A549 (cell line): ENCODE results near the gene SLC9A3. TPM values are rescaled to one million over a fixed set of nuclear protein-coding genes. Genes with fewer than 3 reads are reported as not detected.

Source experiments
- ATAC-seq, 2 experiments: fragments of 200-7000 bp in 1 of 2; fragments of >200 bp in 1 of 2; cut with Nextera tagmentation in 1 of 2; cut with Tn5 transposase in 1 of 2; 3 replicates each; pipeline versions ENCODE4 v1.8.0 to v1.9.1; 2018 to 2020; ENCODE audit warnings: mild to moderate bottlenecking in 1 of 2, moderate library complexity in 1 of 2
- CTCF ChIA-PET: fragments of 300-600 bp; sonication (Branson Sonifier 250); formaldehyde crosslinking; extraction: SDS; loops from one replicate; lab custom pipeline; 2021; ENCODE audit warnings: antibody characterized with exemption, inconsistent platforms; lab: Yijun Ruan, JAX
- POLR2A ChIA-PET: fragments of 350-600 bp; formaldehyde crosslinking; extraction: SDS; loops from one replicate; lab custom pipeline; 2021; ENCODE audit warnings: antibody characterized with exemption, inconsistent platforms; lab: Yijun Ruan, JAX
- DNase-seq, 2 experiments: peaks; one replicate each; pipeline versions ENCODE4 v3.0.0 to v3.0.0-alpha.2; 2011 to 2016; ENCODE audit warnings: low read depth in 1 of 2, low spot score in 1 of 2
- FAIRE-seq: peaks from 2 replicates; lab custom pipeline; 2011; peaks lifted over from hg19 to GRCh38; lab: Jason Lieb, UNC
- H3K27ac ChIP-seq, 2 experiments: fragments of >200 bp; sonication (Bioruptor Twin); formaldehyde crosslinking; 3 replicates each; pipeline ENCODE4 v1.5.1; 2016 to 2017
- H3K4me1 ChIP-seq: fragments of >200 bp; sonication (Bioruptor Twin); formaldehyde crosslinking; 3 replicates; pipeline ENCODE4 v1.6.1; 2016
- H3K4me2 ChIP-seq: fragments of >200 bp; sonication (Bioruptor Twin); formaldehyde crosslinking; 3 replicates; pipeline ENCODE4 v1.6.1; 2016
- H3K4me3 ChIP-seq: fragments of >200 bp; sonication (Bioruptor Twin); formaldehyde crosslinking; 3 replicates; pipeline ENCODE4 v1.5.1; 2016
- H3K9me3 ChIP-seq: fragments of >200 bp; sonication (Bioruptor Twin); formaldehyde crosslinking; 3 replicates; pipeline ENCODE4 v1.6.1; 2016
- CEBPB ChIP-seq, 2 experiments: fragments of >200 bp in 1 of 2; sonication (Bioruptor Twin) in 1 of 2; formaldehyde crosslinking in 1 of 2; IDR thresholded peaks; 2 replicates each; pipeline ENCODE4 v1.6.1; 2012 to 2016
- CHD2 ChIP-seq: fragments of 150-350 bp; IDR thresholded peaks from 2 replicates; pipeline ENCODE4 v1.6.1; 2014; ENCODE audit warnings: low read length; ENCODE audit not compliant: partially characterized antibody
- CHD4 ChIP-seq: fragments of 200-600 bp; sonication (generic); IDR thresholded peaks from 2 replicates; pipeline ENCODE4 v1.6.1; 2016; ENCODE audit warnings: antibody characterized with exemption, mild to moderate bottlenecking, borderline replicate concordance
- GATA3 ChIP-seq: IDR thresholded peaks from 2 replicates; pipeline ENCODE4 v1.6.1; 2012; ENCODE audit warnings: borderline replicate concordance
- HDAC2 ChIP-seq: fragments of 200-600 bp; sonication (generic); IDR thresholded peaks from 2 replicates; pipeline ENCODE4 v1.6.1; 2016
- KDM5A ChIP-seq: fragments of 200-600 bp; sonication (generic); IDR thresholded peaks from 2 replicates; pipeline ENCODE4 v1.6.1; 2016; ENCODE audit warnings: antibody characterized with exemption, mild to moderate bottlenecking
- MAFK ChIP-seq: fragments of 450-650 bp; IDR thresholded peaks from 2 replicates; pipeline ENCODE4 v1.6.1; 2014; ENCODE audit not compliant: partially characterized antibody
- NR3C1 ChIP-seq: fragments of >200 bp; sonication (Bioruptor Twin); formaldehyde crosslinking; IDR thresholded peaks from 3 replicates; pipeline ENCODE4 v1.6.1; 2017
- PHF8 ChIP-seq: fragments of 200-600 bp; sonication (generic); IDR thresholded peaks from 2 replicates; pipeline ENCODE4 v1.6.1; 2016; ENCODE audit warnings: low read depth, mild to moderate bottlenecking, antibody characterized with exemption, moderate library complexity, borderline replicate concordance
- POLR2AphosphoS2 ChIP-seq: conservative IDR thresholded peaks from 2 replicates; pipeline ENCODE4 v1.6.1; 2012; ENCODE audit warnings: low read length, improper control_type of control experiment, inconsistent platforms
- RARB ChIP-seq: fragments of 250-450 bp; sonication (Bioruptor Pico); IDR thresholded peaks from 2 replicates; pipeline ENCODE4 v1.8.0; 2021; ENCODE audit warnings: mild to moderate bottlenecking, moderate library complexity
- RFX5 ChIP-seq: fragments of 450-650 bp; IDR thresholded peaks from 2 replicates; pipeline ENCODE4 v1.7.1; 2014; ENCODE audit warnings: antibody characterized with exemption, mild to moderate bottlenecking, moderate library complexity
- TP53 ChIP-seq: fragments of 250-450 bp; sonication (Bioruptor Pico); IDR thresholded peaks from 2 replicates; pipeline ENCODE4 v1.5.0; 2021; ENCODE audit warnings: mild to moderate bottlenecking, moderate library complexity
- ZC3H11A ChIP-seq: fragments of 450-650 bp; IDR thresholded peaks from 2 replicates; pipeline ENCODE4 v1.6.1; 2014; ENCODE audit warnings: antibody characterized with exemption, mild to moderate bottlenecking
- WGBS: methylation state at CpG from one replicate; pipeline ENCODE4 v1.1.6; 2017; ENCODE audit errors: missing lambda C conversion rate; 5-methylcytosine and 5-hydroxymethylcytosine counted together
- polyA plus RNA-seq, 4 experiments: library from polyadenylated mRNA; depleted of rRNA in 3 of 4; stranded (reverse); fragments of >200 nt; fragmentation: RNase III in 1 of 4; extraction: RNeasy Plus Mini Kit Qiagen cat#74134 plus additional on column Dnase treatment in 1 of 4; gene quantifications; 2 replicates in 3 of 4; 3 replicates in 1 of 4; pipeline ENCODE4 v1.2.3, GENCODE V29; 2011 to 2017
- TF ChIP-seq, protein P1 (sequence below): fragments of 250-450 bp; sonication (Bioruptor Pico); IDR thresholded peaks from 2 replicates; pipeline ENCODE4 v1.5.0; 2021; ENCODE audit warnings: mild to moderate bottlenecking, moderate library complexity, borderline replicate concordance
- TF ChIP-seq, protein P2 (sequence below): fragments of >200 bp; sonication (Bioruptor Twin); formaldehyde crosslinking; IDR thresholded peaks from 2 replicates; pipeline ENCODE4 v1.6.1; 2016
- TF ChIP-seq, protein P3 (sequence below): fragments of >200 bp; sonication (Bioruptor Twin); formaldehyde crosslinking; IDR thresholded peaks from 3 replicates; pipeline ENCODE4 v1.6.1; 2016
- TF ChIP-seq, protein P4 (sequence below): fragments of 200-600 bp; sonication (generic); IDR thresholded peaks from 2 replicates; pipeline ENCODE4 v1.6.1; 2016; ENCODE audit warnings: antibody characterized with exemption, mild to moderate bottlenecking, moderate library complexity

The SLC9A3 gene
- polyA plus RNA-seq, 2 of the 4 experiments (the other 2 are of a cell fraction): 1.3 TPM

DNA sequence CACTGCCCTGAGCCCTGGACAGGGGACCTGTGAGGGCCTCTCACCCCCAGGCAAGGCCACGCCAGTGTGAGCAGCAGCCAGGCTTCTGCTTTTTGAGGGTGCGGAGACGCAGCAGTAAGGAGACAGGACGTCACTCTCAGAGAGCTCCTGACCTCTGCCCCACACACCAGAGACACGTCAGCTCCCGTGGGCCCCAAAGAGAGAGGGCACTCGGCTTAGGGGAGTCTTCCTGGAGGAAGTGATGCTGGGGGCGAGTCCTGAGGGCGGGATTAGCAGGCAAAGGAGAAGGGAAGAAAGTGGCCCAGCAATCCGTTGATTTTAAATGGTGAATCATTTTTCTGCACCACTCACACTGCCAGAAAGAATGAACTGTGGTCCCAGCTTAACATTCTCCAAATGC lies 24.0 kb upstream of the SLC9A3 start:
- no peak for FAIRE-seq
- no peak overlapping the region for H3K27ac ChIP-seq
- ChIA-PET POLR2A (no interaction called here), CTCF (interaction anchor here (0.6 to 1.3 kb wide), 3 partner anchors 9 to 28 kb away, joined by 3 read pairs; no protein-coding TSS in a partner anchor)
- WGBS: 8% methylated on average over 6 of the region's 10 CpGs
- peak; percentile 12 to 22; a peak in 2 of 6 replicates for ATAC-seq
- H3K4me1 ChIP-seq: no peaks in the 10 kb centered on the region
- DNase-seq: no peak
- H3K4me2 ChIP-seq: no peak overlapping the region
- no peak overlapping the region for H3K4me3 ChIP-seq
- TF ChIP-seq, protein P1, sequence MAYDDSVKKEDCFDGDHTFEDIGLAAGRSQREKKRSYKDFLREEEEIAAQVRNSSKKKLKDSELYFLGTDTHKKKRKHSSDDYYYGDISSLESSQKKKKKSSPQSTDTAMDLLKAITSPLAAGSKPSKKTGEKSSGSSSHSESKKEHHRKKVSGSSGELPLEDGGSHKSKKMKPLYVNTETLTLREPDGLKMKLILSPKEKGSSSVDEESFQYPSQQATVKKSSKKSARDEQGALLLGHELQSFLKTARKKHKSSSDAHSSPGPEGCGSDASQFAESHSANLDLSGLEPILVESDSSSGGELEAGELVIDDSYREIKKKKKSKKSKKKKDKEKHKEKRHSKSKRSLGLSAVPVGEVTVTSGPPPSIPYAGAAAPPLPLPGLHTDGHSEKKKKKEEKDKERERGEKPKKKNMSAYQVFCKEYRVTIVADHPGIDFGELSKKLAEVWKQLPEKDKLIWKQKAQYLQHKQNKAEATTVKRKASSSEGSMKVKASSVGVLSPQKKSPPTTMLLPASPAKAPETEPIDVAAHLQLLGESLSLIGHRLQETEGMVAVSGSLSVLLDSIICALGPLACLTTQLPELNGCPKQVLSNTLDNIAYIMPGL (CRISPR knock-in tag): no peak
- no peak for TF ChIP-seq ZC3H11A
- TF ChIP-seq HDAC2: no peak
- H3K9me3 ChIP-seq: peaks cover 3% of the 10 kb centered on the region; the same call in 1 of the 3 replicates

DNA sequence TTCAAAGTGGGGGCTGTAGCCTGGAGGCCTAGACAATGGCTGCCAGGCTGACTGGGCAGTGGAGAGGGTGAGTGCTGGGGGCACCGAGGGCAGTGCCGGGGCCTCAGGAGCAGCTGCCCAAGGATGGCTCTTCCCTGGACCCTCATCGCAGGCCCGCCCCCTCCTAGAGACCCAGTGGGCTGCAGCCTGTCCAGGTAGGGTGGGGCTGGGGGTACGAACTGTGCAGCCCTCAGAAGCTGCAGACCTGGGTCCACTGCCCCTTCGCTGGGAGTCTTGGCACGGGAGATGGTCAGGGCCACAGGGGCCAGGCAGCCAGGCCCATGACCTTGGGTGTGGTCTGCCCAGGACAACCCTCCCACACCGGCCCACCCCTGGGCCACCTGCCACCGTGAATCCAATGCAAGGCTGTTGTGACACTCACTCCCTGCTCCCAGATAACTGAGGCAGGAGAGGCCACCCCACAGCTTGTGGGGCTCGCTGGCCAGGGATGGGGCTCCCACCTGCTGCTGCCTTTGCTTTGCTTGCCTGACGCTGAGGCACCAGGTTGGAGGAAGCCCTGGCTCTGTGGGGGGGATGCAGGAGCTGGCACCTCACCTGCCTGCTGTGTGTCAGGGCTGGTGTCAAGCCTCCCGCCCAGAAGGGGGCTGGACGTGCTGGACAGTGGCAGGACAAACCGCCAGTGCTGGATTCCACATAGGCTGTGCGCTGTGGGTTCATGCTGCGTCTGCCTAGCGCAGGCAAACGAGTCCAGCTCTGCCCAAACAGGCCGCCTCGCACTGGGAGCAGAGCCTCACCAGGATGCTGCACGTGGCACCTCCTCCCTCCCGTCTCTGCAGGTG lies 23.1 kb upstream of the SLC9A3 start:
- Histone ChIP-seq H3K27ac (no peak overlapping the region), H3K9me3 (peaks cover 3% of the 10 kb centered on the region; the same call in 1 of the 3 replicates), H3K4me1 (no peaks in the 10 kb centered on the region), H3K4me3 (no peak overlapping the region), H3K4me2 (no peak overlapping the region)
- DNase-seq (no peak), FAIRE-seq (no peak), ATAC-seq (peak in 1 of 2 experiments; percentile 4; a peak in 1 of 6 replicates)
- ChIA-PET POLR2A (no interaction called here), CTCF (interaction anchor here (0.6 to 1.3 kb wide), 4 partner anchors 8 to 101 kb away, joined by 3 to 4 read pairs (median 3); no protein-coding TSS in a partner anchor)
- TF ChIP-seq RARB (CRISPR knock-in tag): no peak
- TF ChIP-seq, protein P2, sequence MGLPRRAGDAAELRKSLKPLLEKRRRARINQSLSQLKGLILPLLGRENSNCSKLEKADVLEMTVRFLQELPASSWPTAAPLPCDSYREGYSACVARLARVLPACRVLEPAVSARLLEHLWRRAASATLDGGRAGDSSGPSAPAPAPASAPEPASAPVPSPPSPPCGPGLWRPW: no peak
- no peak for TF ChIP-seq MAFK
- no peak for TF ChIP-seq POLR2AphosphoS2
- no peak for TF ChIP-seq GATA3
- TF ChIP-seq, protein P3, sequence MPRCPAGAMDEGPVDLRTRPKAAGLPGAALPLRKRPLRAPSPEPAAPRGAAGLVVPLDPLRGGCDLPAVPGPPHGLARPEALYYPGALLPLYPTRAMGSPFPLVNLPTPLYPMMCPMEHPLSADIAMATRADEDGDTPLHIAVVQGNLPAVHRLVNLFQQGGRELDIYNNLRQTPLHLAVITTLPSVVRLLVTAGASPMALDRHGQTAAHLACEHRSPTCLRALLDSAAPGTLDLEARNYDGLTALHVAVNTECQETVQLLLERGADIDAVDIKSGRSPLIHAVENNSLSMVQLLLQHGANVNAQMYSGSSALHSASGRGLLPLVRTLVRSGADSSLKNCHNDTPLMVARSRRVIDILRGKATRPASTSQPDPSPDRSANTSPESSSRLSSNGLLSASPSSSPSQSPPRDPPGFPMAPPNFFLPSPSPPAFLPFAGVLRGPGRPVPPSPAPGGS: no peak
- TF ChIP-seq CEBPB (IDR thresholded peaks at IDR 0.05): no peak
- TF ChIP-seq KDM5A: no peak
- no peak for TF ChIP-seq PHF8
- TF ChIP-seq RFX5: no peak
- TF ChIP-seq, protein P4, sequence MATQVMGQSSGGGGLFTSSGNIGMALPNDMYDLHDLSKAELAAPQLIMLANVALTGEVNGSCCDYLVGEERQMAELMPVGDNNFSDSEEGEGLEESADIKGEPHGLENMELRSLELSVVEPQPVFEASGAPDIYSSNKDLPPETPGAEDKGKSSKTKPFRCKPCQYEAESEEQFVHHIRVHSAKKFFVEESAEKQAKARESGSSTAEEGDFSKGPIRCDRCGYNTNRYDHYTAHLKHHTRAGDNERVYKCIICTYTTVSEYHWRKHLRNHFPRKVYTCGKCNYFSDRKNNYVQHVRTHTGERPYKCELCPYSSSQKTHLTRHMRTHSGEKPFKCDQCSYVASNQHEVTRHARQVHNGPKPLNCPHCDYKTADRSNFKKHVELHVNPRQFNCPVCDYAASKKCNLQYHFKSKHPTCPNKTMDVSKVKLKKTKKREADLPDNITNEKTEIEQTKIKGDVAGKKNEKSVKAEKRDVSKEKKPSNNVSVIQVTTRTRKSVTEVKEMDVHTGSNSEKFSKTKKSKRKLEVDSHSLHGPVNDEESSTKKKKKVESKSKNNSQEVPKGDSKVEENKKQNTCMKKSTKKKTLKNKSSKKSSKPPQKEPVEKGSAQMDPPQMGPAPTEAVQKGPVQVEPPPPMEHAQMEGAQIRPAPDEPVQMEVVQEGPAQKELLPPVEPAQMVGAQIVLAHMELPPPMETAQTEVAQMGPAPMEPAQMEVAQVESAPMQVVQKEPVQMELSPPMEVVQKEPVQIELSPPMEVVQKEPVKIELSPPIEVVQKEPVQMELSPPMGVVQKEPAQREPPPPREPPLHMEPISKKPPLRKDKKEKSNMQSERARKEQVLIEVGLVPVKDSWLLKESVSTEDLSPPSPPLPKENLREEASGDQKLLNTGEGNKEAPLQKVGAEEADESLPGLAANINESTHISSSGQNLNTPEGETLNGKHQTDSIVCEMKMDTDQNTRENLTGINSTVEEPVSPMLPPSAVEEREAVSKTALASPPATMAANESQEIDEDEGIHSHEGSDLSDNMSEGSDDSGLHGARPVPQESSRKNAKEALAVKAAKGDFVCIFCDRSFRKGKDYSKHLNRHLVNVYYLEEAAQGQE: no peak
- no peak for TF ChIP-seq HDAC2
- no peak for TF ChIP-seq CHD2
- TF ChIP-seq CHD4: no peak
- TF ChIP-seq NR3C1: no peak
- TF ChIP-seq TP53 (CRISPR knock-in tag): no peak
- 62% methylated on average over 8 of the region's 22 CpGs for WGBS
